Transverse colon (tissue), 4 donors: ENCODE data around the gene LILRA2.

Experiments used
- CTCF ChIP-seq, 5 experiments: fragments of 200-600 bp in 3 of 5; fragments of 450-650 bp in 2 of 5; sonication (generic) in 3 of 5; IDR thresholded peaks; 1 replicate in 2 of 5; 2 replicates in 3 of 5; pipeline ENCODE4 v1.5.1; 2016 to 2017; ENCODE audit warnings: antibody characterized with exemption in 5 of 5, inconsistent platforms in 3 of 5, mild to moderate bottlenecking in 2 of 5, moderate library complexity in 1 of 5
- EP300 ChIP-seq: sonication (generic); formaldehyde crosslinking; IDR thresholded peaks from one replicate; pipeline ENCODE4 v1.6.1; 2017; ENCODE audit warnings: antibody characterized with exemption, low read depth
- POLR2A ChIP-seq: fragments of 450-650 bp; IDR thresholded peaks from one replicate; pipeline ENCODE4 v1.6.1; 2016; ENCODE audit warnings: antibody characterized with exemption, mild to moderate bottlenecking, moderate library complexity
- POLR2AphosphoS5 ChIP-seq, 3 donors: sonication (generic); formaldehyde crosslinking; IDR thresholded peaks; one replicate each; pipeline ENCODE4 v1.6.1; 2016; ENCODE audit warnings: antibody characterized with exemption in 3 of 3

GRCh38 chr19:54530866-54531265 lies 42.7 kb upstream of the LILRA2 start:
- TF ChIP-seq EP300, result no peak
- no peak for TF ChIP-seq CTCF (IDR thresholded peaks at IDR 0.05)
- no peak for TF ChIP-seq POLR2A
- no peak for TF ChIP-seq POLR2AphosphoS5 (IDR thresholded peaks at IDR 0.05)
